Liver (tissue), 9 donors: ENCODE data around the gene TMPRSS2. TPM values are rescaled to one million over a fixed set of nuclear protein-coding genes. Genes with fewer than 3 reads are reported as not detected.

Source experiments
- DNase-seq: peaks from one replicate; pipeline ENCODE4 v3.0.0-alpha.2; 2017; ENCODE audit warnings: low spot score
- H3K27ac ChIP-seq, 2 donors: one replicate each; pipeline ENCODE4 v1.7.0; 2013; ENCODE audit warnings: inconsistent platforms in 2 of 2, low read length in 2 of 2, control low read depth in 1 of 2, low read depth in 1 of 2, mild to moderate bottlenecking in 1 of 2
- H3K27me3 ChIP-seq, 4 donors: one replicate each; pipeline versions ENCODE4 v1.6.1 to v1.7.0; 2013; ENCODE audit warnings: low read length in 3 of 4, inconsistent platforms in 1 of 4, mild to moderate bottlenecking in 1 of 4, moderate library complexity in 1 of 4; ENCODE audit not compliant: control insufficient read depth in 4 of 4, insufficient read depth in 4 of 4
- H3K36me3 ChIP-seq, 4 donors: one replicate each; pipeline versions ENCODE4 v1.6.1 to v1.7.0; 2013; ENCODE audit warnings: low read length in 3 of 4, mild to moderate bottlenecking in 3 of 4, low read depth in 1 of 4, moderate library complexity in 1 of 4; ENCODE audit not compliant: control insufficient read depth in 4 of 4, insufficient read depth in 3 of 4
- H3K4me1 ChIP-seq, 4 donors: one replicate each; pipeline versions ENCODE4 v1.6.1 to v1.7.0; 2013; ENCODE audit warnings: low read length in 3 of 4, mild to moderate bottlenecking in 3 of 4, moderate library complexity in 1 of 4; ENCODE audit not compliant: control insufficient read depth in 4 of 4, insufficient read depth in 4 of 4
- H3K4me3 ChIP-seq, 3 donors: one replicate each; pipeline versions ENCODE4 v1.6.1 to v1.7.0; 2013; ENCODE audit warnings: low read length in 3 of 3, control low read depth in 1 of 3, low read depth in 1 of 3, mild to moderate bottlenecking in 1 of 3
- H3K9ac ChIP-seq, 2 donors: one replicate each; pipeline ENCODE4 v1.7.0; 2013; ENCODE audit warnings: low read length in 2 of 2, mild to moderate bottlenecking in 2 of 2, moderate library complexity in 2 of 2, control low read depth in 1 of 2, low read depth in 1 of 2
- H3K9me3 ChIP-seq, 4 donors: one replicate each; pipeline versions ENCODE4 v1.6.1 to v1.7.0; 2013; ENCODE audit warnings: low read length in 3 of 4; ENCODE audit not compliant: control insufficient read depth in 4 of 4
- FOXA1 ChIP-seq: IDR thresholded peaks from 2 replicates; pipeline ENCODE4 v1.6.1; 2016; ENCODE audit warnings: antibody characterized with exemption
- FOXA2 ChIP-seq: IDR thresholded peaks from 2 replicates; pipeline ENCODE4 v1.6.1; 2016; ENCODE audit warnings: antibody characterized with exemption
- GABPA ChIP-seq, 2 donors: IDR thresholded peaks in 1 of 2; conservative IDR thresholded peaks in 1 of 2; 2 replicates each; pipeline ENCODE4 v1.6.1; 2016; ENCODE audit warnings: antibody characterized with exemption in 2 of 2, mild to moderate bottlenecking in 1 of 2, moderate library complexity in 1 of 2
- HNF4A ChIP-seq, 2 donors: conservative IDR thresholded peaks; 2 replicates each; pipeline ENCODE4 v1.6.1; 2016; ENCODE audit warnings: antibody characterized with exemption in 2 of 2, mild to moderate bottlenecking in 2 of 2
- HNF4G ChIP-seq: IDR thresholded peaks from 2 replicates; pipeline ENCODE4 v1.6.1; 2016; ENCODE audit warnings: antibody characterized with exemption
- JUND ChIP-seq, 2 donors: IDR thresholded peaks; 2 replicates each; pipeline ENCODE4 v1.6.1; 2016; ENCODE audit warnings: antibody characterized with exemption in 2 of 2
- NR2F2 ChIP-seq: IDR thresholded peaks from 2 replicates; pipeline ENCODE4 v1.6.1; 2016; ENCODE audit warnings: antibody characterized with exemption
- RXRA ChIP-seq, 2 donors: IDR thresholded peaks; 2 replicates each; pipeline ENCODE4 v1.6.1; 2017 to 2018; ENCODE audit warnings: antibody characterized with exemption in 2 of 2, mild to moderate bottlenecking in 1 of 2
- TAF1 ChIP-seq: conservative IDR thresholded peaks from 2 replicates; pipeline ENCODE4 v1.6.1; 2016; ENCODE audit warnings: antibody characterized with exemption, mild to moderate bottlenecking
- YY1 ChIP-seq: IDR thresholded peaks from 2 replicates; pipeline ENCODE4 v1.6.1; 2016; ENCODE audit warnings: antibody characterized with exemption, mild to moderate bottlenecking
- WGBS: extraction: QIAGEN DNeasy Blood & Tissue Kit; methylation state at CpG from one replicate; pipeline ENCODE4 v1.1.7; 2013; 5-methylcytosine and 5-hydroxymethylcytosine counted together
- polyA plus RNA-seq, 2 donors: library from polyadenylated mRNA; stranded (reverse) in 1 of 2; unstranded in 1 of 2; fragments of 200-250 nt in 1 of 2; fragments of >200 nt in 1 of 2; fragmentation: Nextera tagmentation in 1 of 2; extraction: Ambion mirVana in 1 of 2; gene quantifications; one replicate each; pipeline versions ENCODE4 v1.2.1 to v1.2.3, GENCODE V29; 2013 to 2015
- total RNA-seq, 2 donors: library from RNA; depleted of rRNA; stranded (reverse); fragments of >200 nt; gene quantifications; one replicate each; pipeline ENCODE4 v1.2.3, GENCODE V29; 2014
- TF ChIP-seq, protein P1 (sequence below): IDR thresholded peaks from 2 replicates; pipeline ENCODE4 v1.6.1; 2016; ENCODE audit warnings: antibody characterized with exemption
- TF ChIP-seq, protein P2 (sequence below): fragments of 150-350 bp; IDR thresholded peaks from 2 replicates; pipeline ENCODE4 v1.5.1; 2017; ENCODE audit warnings: improper control_type of control experiment, low read depth, low read length; ENCODE audit not compliant: missing input control
- TF ChIP-seq, protein P3 (sequence below): IDR thresholded peaks from 2 replicates; pipeline ENCODE4 v1.6.1; 2016; ENCODE audit warnings: antibody characterized with exemption, mild to moderate bottlenecking
- TF ChIP-seq, protein P4 (sequence below): IDR thresholded peaks from 2 replicates; pipeline ENCODE4 v1.6.1; 2016; ENCODE audit warnings: antibody characterized with exemption
- donor health status: healthy.
- donor health status: healthy.
- donor health status: healthy.
- donor health status: healthy.
- donor health status: healthy.

Gene TMPRSS2
- total and polyA plus RNA-seq, 4 donors: 0.14 to 32.0 (median 11.4) TPM

DNA sequence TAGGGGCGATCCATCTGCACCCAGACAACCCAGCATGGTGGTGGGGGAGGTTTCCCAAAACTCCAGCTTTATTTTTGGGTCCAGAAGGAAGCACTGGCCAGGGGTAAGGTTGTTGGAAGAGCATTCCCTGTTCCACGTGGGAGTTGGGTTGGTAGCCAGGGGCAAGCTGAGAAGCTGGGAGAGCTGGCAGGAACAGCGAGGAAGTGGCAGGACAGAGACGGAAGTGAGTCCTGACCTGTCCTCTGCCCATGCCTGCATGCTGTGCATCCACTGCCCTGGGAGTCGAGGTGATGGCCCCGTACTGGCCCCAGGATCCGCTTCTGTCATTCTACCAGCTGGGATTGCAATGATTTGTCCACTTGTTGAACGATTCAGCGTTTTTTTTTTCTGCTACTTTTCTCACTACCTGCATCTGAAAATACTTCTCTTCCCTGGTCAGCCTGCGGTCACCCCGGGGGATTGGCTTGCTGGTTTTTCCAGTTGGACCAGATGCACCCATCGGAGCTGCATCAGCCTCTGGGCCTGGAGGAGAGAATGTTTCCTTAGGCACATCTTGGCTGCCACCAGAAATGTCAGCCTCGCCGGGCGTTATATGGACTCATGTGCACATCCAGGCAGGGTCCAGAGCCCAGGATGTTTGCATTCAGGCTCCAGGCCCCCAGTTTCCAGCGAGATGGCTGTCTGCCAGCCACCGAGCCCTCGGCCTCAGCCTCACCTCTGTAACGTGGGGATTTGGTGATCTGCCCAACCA lies 28.3 kb upstream of the TMPRSS2 start:
- Histone ChIP-seq H3K4me3 (no peak overlapping the region), H3K36me3 (no peaks in the 10 kb centered on the region), H3K9me3 (no peaks in the 10 kb centered on the region), H3K9ac (no peak overlapping the region), H3K27me3 (no peaks in the 10 kb centered on the region), H3K27ac (no peak overlapping the region), H3K4me1 (no peaks in the 10 kb centered on the region)
- no peak for DNase-seq
- TF ChIP-seq RXRA (IDR thresholded peaks at IDR 0.05): no peak
- TF ChIP-seq, protein P1, sequence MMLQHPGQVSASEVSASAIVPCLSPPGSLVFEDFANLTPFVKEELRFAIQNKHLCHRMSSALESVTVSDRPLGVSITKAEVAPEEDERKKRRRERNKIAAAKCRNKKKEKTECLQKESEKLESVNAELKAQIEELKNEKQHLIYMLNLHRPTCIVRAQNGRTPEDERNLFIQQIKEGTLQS: no peak
- TF ChIP-seq HNF4G: no peak
- TF ChIP-seq, protein P2, sequence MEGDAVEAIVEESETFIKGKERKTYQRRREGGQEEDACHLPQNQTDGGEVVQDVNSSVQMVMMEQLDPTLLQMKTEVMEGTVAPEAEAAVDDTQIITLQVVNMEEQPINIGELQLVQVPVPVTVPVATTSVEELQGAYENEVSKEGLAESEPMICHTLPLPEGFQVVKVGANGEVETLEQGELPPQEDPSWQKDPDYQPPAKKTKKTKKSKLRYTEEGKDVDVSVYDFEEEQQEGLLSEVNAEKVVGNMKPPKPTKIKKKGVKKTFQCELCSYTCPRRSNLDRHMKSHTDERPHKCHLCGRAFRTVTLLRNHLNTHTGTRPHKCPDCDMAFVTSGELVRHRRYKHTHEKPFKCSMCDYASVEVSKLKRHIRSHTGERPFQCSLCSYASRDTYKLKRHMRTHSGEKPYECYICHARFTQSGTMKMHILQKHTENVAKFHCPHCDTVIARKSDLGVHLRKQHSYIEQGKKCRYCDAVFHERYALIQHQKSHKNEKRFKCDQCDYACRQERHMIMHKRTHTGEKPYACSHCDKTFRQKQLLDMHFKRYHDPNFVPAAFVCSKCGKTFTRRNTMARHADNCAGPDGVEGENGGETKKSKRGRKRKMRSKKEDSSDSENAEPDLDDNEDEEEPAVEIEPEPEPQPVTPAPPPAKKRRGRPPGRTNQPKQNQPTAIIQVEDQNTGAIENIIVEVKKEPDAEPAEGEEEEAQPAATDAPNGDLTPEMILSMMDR: no peak
- TF ChIP-seq YY1: no peak
- TF ChIP-seq FOXA2: no peak
- no peak for TF ChIP-seq JUND (IDR thresholded peaks at IDR 0.05)
- no peak for TF ChIP-seq GABPA (IDR thresholded peaks at IDR 0.05 in 1 of 2, conservative IDR thresholded peaks at IDR 0.05 in 1 of 2)
- TF ChIP-seq, protein P3, sequence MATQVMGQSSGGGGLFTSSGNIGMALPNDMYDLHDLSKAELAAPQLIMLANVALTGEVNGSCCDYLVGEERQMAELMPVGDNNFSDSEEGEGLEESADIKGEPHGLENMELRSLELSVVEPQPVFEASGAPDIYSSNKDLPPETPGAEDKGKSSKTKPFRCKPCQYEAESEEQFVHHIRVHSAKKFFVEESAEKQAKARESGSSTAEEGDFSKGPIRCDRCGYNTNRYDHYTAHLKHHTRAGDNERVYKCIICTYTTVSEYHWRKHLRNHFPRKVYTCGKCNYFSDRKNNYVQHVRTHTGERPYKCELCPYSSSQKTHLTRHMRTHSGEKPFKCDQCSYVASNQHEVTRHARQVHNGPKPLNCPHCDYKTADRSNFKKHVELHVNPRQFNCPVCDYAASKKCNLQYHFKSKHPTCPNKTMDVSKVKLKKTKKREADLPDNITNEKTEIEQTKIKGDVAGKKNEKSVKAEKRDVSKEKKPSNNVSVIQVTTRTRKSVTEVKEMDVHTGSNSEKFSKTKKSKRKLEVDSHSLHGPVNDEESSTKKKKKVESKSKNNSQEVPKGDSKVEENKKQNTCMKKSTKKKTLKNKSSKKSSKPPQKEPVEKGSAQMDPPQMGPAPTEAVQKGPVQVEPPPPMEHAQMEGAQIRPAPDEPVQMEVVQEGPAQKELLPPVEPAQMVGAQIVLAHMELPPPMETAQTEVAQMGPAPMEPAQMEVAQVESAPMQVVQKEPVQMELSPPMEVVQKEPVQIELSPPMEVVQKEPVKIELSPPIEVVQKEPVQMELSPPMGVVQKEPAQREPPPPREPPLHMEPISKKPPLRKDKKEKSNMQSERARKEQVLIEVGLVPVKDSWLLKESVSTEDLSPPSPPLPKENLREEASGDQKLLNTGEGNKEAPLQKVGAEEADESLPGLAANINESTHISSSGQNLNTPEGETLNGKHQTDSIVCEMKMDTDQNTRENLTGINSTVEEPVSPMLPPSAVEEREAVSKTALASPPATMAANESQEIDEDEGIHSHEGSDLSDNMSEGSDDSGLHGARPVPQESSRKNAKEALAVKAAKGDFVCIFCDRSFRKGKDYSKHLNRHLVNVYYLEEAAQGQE: no peak
- no peak for TF ChIP-seq TAF1
- TF ChIP-seq NR2F2: no peak
- TF ChIP-seq FOXA1: no peak
- no peak for TF ChIP-seq HNF4A (conservative IDR thresholded peaks at IDR 0.05)
- WGBS: 73% methylated on average over 19 of the region's 19 CpGs

DNA sequence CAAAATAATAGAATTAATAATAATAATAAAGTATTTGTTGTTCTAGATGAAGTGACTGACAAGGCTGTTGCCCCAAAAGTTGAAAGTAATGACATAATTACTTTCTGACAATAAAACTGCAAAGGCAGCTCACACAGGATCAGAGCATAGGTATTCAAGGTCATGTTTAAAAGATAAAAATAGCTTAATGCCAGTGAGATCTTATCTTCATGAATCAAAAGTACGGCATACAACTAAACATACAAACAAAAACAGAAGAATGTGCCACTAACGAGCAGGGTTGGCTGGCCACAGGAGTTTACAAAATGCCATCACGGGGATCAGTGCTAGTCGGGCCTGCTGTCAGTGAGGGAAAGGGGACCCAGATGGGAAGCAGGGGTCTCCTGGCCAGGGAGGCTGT lies 22.4 kb upstream of the TMPRSS2 start:
- no peak for DNase-seq
- H3K9ac ChIP-seq: no peak overlapping the region

More for the DNA sequence above, 22.4 kb upstream of the TMPRSS2 start:
- Histone ChIP-seq H3K4me1 (peaks cover 0 to 16% (median 10%) of the 10 kb centered on the region in 4 donors), H3K27me3 (no peaks in the 10 kb centered on the region), H3K4me3 (no peak overlapping the region), H3K9me3 (no peaks in the 10 kb centered on the region), H3K27ac (no peak overlapping the region), H3K36me3 (no peaks in the 10 kb centered on the region)
- 51% methylated on average over 4 of the region's 4 CpGs for WGBS
- TF ChIP-seq FOXA1: no peak
- TF ChIP-seq, protein P4, sequence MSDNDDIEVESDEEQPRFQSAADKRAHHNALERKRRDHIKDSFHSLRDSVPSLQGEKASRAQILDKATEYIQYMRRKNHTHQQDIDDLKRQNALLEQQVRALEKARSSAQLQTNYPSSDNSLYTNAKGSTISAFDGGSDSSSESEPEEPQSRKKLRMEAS: no peak
- TF ChIP-seq JUND (IDR thresholded peaks at IDR 0.05): no peak
- TF ChIP-seq, protein P3: no peak
- no peak for TF ChIP-seq RXRA (IDR thresholded peaks at IDR 0.05)
- no peak for TF ChIP-seq YY1
